Coronary artery (tissue), 2 donors: ENCODE measurements around the gene PBLD.

ENCODE experiments used
- DNase-seq: peaks from one replicate; pipeline ENCODE4 v3.0.0-alpha.2; 2017; ENCODE audit warnings: low spot score
- H3K27ac ChIP-seq, 2 donors: fragments of 200-600 bp; sonication (generic); one replicate each; pipeline ENCODE4 v1.5.1; 2016 to 2019
- H3K4me3 ChIP-seq: fragments of 200-600 bp; sonication (generic); 2 replicates; pipeline ENCODE4 v1.5.1; 2016; ENCODE audit warnings: mild to moderate bottlenecking, moderate library complexity
- CTCF ChIP-seq: fragments of 200-600 bp; sonication (generic); IDR thresholded peaks from one replicate; pipeline ENCODE4 v1.5.1; 2019; ENCODE audit warnings: antibody characterized with exemption

Gene PBLD

GRCh38 chr10:68239069-68239468 is 93.7 kb downstream of the PBLD start:
- DNase-seq: no peak
- TF ChIP-seq CTCF: no peak
- Histone ChIP-seq H3K27ac (no peak overlapping the region), H3K4me3 (no peak overlapping the region)

DNA sequence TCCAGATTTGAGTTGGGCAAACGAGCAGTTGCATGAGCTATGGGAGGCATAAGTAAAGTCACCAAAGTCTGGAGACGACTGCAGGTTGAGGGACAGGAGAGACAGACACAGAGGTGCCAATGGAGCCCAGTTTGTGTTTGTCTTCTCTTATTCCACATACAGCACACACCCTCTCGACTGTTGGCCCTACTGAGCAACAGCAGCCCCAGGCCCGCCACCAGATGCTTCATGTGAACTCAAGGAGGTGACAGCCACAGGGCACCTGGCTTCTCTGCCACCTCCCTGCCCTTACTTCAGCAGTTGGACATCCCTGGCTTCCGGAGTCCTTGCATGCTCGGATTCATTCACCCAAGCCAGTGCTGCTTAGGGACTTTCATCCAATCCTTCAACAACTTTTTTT is 94.4 kb downstream of the PBLD start:
- no peak overlapping the region for H3K4me3 ChIP-seq
- H3K27ac ChIP-seq: no peak overlapping the region
- no peak for DNase-seq
- no peak for TF ChIP-seq CTCF

GRCh38 chr10:68237173-68237572 is 95.6 kb downstream of the PBLD start:
- DNase-seq: no peak
- no peak for TF ChIP-seq CTCF

GRCh38 chr10:68235581-68235980 is 97.1 kb downstream of the PBLD start:
- TF ChIP-seq CTCF: no peak
- H3K27ac ChIP-seq: no peak overlapping the region
- no peak overlapping the region for H3K4me3 ChIP-seq
- DNase-seq: no peak

More at GRCh38 chr10:68237173-68237572, 95.6 kb downstream of the PBLD start:
- Histone ChIP-seq H3K27ac (no peak overlapping the region), H3K4me3 (no peak overlapping the region)

GRCh38 chr10:68235111-68235510 is 97.6 kb downstream of the PBLD start:
- no peak for TF ChIP-seq CTCF

GRCh38 chr10:68233046-68233445 is 99.7 kb downstream of the PBLD start:
- Histone ChIP-seq H3K27ac (no peak overlapping the region), H3K4me3 (no peak overlapping the region)
- no peak for TF ChIP-seq CTCF
- DNase-seq: no peak

More at GRCh38 chr10:68235111-68235510, 97.6 kb downstream of the PBLD start:
- DNase-seq: no peak
- H3K4me3 ChIP-seq: no peak overlapping the region
- no peak overlapping the region for H3K27ac ChIP-seq
